Fibroblast of villous mesenchyme (primary cell): ENCODE results near the gene TMEM109. TPM values are rescaled to one million over a fixed set of nuclear protein-coding genes. Genes with fewer than 3 reads are reported as not detected.

Source experiments
- DNase-seq: peaks from one replicate; pipeline ENCODE4 v3.0.0-alpha.2; 2010; ENCODE audit warnings: low read depth
- H3K4me3 ChIP-seq: 2 replicates; pipeline ENCODE4 v1.5.1; 2011; ENCODE audit warnings: low read depth, mild to moderate bottlenecking, low read length
- total RNA-seq: library from RNA; depleted of rRNA; stranded (reverse); fragments of >200 nt; gene quantifications from 2 replicates; pipeline ENCODE4 v1.2.3, GENCODE V29; 2012
- TF ChIP-seq, protein P1 (sequence below): IDR thresholded peaks from 2 replicates; pipeline ENCODE4 v1.5.1; 2012; ENCODE audit warnings: low read depth, mild to moderate bottlenecking, low read length; ENCODE audit not compliant: insufficient read depth

The TMEM109 gene
- total RNA-seq, 1 donor: 28.9 TPM

GRCh38 chr11:60912223-60912850 lies 1.6 kb upstream of the TMEM109 start:
- H3K4me3 ChIP-seq: no peak overlapping the region
- TF ChIP-seq, protein P1, sequence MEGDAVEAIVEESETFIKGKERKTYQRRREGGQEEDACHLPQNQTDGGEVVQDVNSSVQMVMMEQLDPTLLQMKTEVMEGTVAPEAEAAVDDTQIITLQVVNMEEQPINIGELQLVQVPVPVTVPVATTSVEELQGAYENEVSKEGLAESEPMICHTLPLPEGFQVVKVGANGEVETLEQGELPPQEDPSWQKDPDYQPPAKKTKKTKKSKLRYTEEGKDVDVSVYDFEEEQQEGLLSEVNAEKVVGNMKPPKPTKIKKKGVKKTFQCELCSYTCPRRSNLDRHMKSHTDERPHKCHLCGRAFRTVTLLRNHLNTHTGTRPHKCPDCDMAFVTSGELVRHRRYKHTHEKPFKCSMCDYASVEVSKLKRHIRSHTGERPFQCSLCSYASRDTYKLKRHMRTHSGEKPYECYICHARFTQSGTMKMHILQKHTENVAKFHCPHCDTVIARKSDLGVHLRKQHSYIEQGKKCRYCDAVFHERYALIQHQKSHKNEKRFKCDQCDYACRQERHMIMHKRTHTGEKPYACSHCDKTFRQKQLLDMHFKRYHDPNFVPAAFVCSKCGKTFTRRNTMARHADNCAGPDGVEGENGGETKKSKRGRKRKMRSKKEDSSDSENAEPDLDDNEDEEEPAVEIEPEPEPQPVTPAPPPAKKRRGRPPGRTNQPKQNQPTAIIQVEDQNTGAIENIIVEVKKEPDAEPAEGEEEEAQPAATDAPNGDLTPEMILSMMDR: no peak
- no peak for DNase-seq

- no peak for DNase-seq
- peak overlapping the region; percentile 68 for H3K4me3 ChIP-seq
- TF ChIP-seq, protein P1: no peak
These were observed 968 bp upstream of the TMEM109 start for GRCh38 chr11:60912851-60913528.

GRCh38 chr11:60914633-60915247 lies 782 bp downstream of the TMEM109 start:
- peak; percentile 20 for DNase-seq
- H3K4me3 ChIP-seq: peak overlapping the region; percentile 68
- TF ChIP-seq, protein P1: no peak

DNA sequence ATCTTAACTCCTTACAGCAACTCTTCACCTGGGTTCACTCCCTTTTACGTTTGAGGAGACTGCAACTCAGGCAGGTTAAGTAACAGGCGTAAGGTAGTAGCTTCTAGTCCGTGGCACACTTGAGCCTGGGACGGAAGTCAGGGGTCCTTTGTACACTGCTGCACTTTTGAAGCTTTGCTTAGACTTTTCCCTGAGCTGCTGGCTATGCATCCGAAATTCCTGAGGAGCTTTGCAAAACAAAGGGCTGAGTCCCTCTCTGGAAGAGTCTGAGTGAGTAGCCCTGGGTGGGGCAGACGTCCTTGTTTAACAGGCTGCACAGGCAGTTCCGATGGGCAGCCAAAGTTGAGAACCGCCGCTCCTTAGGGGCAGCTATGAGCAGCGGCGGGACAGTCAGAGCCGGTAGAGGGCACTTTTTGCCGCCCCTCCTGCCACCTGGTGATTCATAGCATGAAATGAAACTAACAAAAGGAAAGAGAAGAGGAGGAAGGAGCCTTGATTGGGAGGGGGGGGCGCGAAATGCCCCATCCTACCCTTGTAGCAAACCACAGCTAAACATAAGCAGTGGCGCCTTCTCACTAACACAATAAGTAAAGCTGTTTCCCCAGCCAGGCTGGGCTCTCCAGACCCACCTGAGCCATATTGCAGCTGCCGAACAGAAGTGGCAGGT lies 1.4 kb downstream of the TMEM109 start:
- peak; percentile 48 for DNase-seq
- H3K4me3 ChIP-seq: peak overlapping the region; percentile 68
- TF ChIP-seq, protein P1: peak; percentile 29

GRCh38 chr11:60916669-60917206 lies 2.8 kb downstream of the TMEM109 start:
- H3K4me3 ChIP-seq: no peak overlapping the region
- TF ChIP-seq, protein P1: no peak
- no peak for DNase-seq

- DNase-seq: no peak
- TF ChIP-seq, protein P1: no peak
- no peak overlapping the region for H3K4me3 ChIP-seq
These were observed 3.3 kb downstream of the TMEM109 start for GRCh38 chr11:60917267-60917666.
